ENCODE measurements around the gene TBC1D22A. TPM values are rescaled to one million over a fixed set of nuclear protein-coding genes. Genes with fewer than 3 reads are reported as not detected.

The TBC1D22A gene
- polyA plus RNA-seq, 1 experiment = 19.8 TPM

DNA sequence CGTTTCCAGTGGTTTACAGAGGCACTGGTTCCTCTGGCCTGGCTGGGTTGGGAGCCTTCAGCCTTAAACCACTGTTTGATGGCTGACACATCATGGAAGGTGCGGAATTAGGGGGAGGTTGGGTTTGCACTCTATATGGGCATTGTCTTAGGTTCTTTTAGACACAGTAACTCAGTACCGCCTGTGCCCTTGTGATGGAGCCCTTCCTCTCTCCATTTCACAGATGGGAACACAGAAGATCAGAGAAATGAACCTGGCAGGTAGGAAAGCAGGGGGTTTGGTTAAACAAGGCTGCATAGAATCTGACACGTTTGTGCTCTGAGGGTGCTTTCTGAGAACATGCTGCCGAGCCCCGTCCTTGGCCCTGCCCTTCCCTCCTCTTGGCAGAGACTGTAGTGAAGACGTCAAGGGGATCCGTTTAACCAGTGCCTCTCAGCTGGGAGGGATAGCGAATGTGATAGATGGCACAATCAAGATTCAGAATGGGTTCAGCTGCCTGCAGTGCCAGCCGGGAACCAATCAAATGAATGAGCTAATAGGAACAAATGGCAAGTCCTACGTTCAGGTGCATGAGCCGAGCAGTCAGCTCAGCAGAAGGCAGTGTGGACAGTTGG, 228.6 kb downstream of the TBC1D22A start:
- H3K4me3 ChIP-seq (ENCODE audit: low read depth, low read length) = no peak overlapping the region
- H3K27me3 ChIP-seq (ENCODE audit: control insufficient read depth, insufficient read depth, low read length) = no peaks in the 10 kb centered on the region
- DNase-seq (ENCODE audit: low read depth, low spot score) = no peak
- H3K9me3 ChIP-seq (ENCODE audit: control insufficient read depth, insufficient read depth, low read length) = no peaks in the 10 kb centered on the region; the same call in 1 of the 2 replicates
- ChIA-PET CTCF (no interaction called here), POLR2A (no interaction called here)
- H3K27ac ChIP-seq (ENCODE audit: low read depth, low read length) = no peak overlapping the region
- TF ChIP-seq, protein P1, sequence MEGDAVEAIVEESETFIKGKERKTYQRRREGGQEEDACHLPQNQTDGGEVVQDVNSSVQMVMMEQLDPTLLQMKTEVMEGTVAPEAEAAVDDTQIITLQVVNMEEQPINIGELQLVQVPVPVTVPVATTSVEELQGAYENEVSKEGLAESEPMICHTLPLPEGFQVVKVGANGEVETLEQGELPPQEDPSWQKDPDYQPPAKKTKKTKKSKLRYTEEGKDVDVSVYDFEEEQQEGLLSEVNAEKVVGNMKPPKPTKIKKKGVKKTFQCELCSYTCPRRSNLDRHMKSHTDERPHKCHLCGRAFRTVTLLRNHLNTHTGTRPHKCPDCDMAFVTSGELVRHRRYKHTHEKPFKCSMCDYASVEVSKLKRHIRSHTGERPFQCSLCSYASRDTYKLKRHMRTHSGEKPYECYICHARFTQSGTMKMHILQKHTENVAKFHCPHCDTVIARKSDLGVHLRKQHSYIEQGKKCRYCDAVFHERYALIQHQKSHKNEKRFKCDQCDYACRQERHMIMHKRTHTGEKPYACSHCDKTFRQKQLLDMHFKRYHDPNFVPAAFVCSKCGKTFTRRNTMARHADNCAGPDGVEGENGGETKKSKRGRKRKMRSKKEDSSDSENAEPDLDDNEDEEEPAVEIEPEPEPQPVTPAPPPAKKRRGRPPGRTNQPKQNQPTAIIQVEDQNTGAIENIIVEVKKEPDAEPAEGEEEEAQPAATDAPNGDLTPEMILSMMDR (IDR thresholded peaks at IDR 0.05; ENCODE audit: low read depth, low read length) = no peak

DNA sequence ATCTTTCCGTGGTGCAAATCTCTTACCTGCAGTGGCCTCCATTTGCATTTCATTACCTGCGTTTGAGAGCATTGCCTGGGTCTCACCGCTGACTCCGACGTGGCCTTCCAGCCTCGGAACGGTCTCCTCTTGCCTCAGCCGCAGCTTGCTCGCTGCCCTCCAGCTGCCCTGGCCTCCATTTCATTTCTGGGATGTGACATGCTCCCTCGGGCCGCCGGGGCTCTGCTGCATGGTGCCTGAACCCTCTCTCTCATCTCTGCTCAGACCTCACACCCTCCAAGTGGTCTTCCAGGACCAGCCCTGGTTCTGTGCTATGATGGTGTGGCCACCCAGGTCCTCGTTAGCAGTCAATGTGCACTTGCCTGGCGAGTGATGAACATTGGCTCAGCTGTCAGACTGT, 229.2 kb downstream of the TBC1D22A start:
- H3K27me3 ChIP-seq (ENCODE audit: control insufficient read depth, insufficient read depth, low read length) = no peaks in the 10 kb centered on the region
- no peaks in the 10 kb centered on the region; the same call in 1 of the 2 replicates for H3K9me3 ChIP-seq (ENCODE audit: control insufficient read depth, insufficient read depth, low read length)
- H3K4me3 ChIP-seq (ENCODE audit: low read depth, low read length) = no peak overlapping the region
- no peak for DNase-seq (ENCODE audit: low read depth, low spot score)
- no peak overlapping the region for H3K27ac ChIP-seq (ENCODE audit: low read depth, low read length)
- ChIA-PET CTCF (no interaction called here), POLR2A (no interaction called here)
- TF ChIP-seq, protein P1 (IDR thresholded peaks at IDR 0.05; ENCODE audit: low read depth, low read length) = no peak

DNA sequence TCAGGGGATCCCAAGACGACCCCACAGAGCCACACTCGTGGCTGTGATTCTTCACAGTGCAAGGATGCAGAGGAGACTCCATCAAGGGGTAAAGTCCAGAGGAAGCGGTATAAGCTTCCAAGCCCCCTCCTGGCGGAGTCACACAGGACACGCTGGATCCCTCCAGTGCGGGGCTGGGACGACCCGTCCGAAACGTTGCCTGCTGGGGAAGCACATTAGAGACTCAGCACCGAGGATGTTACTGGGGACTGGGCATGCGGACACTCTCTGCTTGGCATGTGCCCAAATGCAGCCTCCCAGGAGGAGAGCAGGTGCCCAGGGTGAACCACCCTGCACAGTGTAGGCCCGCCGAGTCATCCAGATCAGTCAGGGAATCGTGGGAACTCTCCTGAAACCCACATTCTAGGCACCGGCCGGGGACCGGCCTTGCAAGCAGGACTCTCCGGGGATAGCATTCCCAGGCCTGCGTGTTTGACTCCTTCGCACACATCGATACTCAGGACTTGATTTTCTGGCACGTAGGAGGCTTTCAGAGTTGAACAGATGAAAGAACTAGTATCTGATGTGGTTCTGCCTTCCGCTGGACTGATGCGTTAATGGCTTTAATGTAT, 229.8 kb downstream of the TBC1D22A start:
- TF ChIP-seq, protein P1 (IDR thresholded peaks at IDR 0.05; ENCODE audit: low read depth, low read length) = no peak
- H3K9me3 ChIP-seq (ENCODE audit: control insufficient read depth, insufficient read depth, low read length) = no peaks in the 10 kb centered on the region; the same call in 1 of the 2 replicates
- H3K4me3 ChIP-seq (ENCODE audit: low read depth, low read length) = no peak overlapping the region
- H3K27me3 ChIP-seq (ENCODE audit: control insufficient read depth, insufficient read depth, low read length) = no peaks in the 10 kb centered on the region
- no peak for DNase-seq (ENCODE audit: low read depth, low spot score)
- ChIA-PET CTCF (no interaction called here), POLR2A (no interaction called here)
- no peak overlapping the region for H3K27ac ChIP-seq (ENCODE audit: low read depth, low read length)

DNA sequence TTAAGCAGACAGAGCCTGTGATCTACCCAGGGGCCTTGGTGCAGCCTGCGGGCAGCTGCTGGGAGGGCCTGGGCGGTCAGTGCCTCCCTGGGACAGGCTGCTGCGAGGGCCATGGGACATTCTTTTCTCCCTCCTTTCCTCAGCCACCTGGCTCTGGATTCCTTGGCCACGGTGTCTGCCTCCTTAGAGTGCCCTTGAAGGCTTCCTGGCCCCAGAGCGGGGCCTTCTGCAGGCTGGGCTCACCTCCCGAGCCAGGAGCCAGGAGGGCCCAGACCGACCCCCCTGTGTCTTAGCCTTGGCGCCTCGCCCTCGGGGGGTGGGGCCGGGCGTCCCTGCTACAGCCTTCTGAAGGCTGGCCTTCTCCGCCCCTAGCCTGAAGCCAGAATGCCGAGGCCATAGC, 231.2 kb downstream of the TBC1D22A start:
- TF ChIP-seq, protein P1 (IDR thresholded peaks at IDR 0.05; ENCODE audit: low read depth, low read length) = no peak
- ChIA-PET POLR2A (no interaction called here), CTCF (no interaction called here)
- Histone ChIP-seq H3K4me3 (ENCODE audit: low read depth, low read length) (no peak overlapping the region), H3K27ac (ENCODE audit: low read depth, low read length) (no peak overlapping the region), H3K27me3 (ENCODE audit: control insufficient read depth, insufficient read depth, low read length) (no peaks in the 10 kb centered on the region), H3K9me3 (ENCODE audit: control insufficient read depth, insufficient read depth, low read length) (no peaks in the 10 kb centered on the region; the same call in 1 of the 2 replicates)
- DNase-seq (ENCODE audit: low read depth, low spot score) = no peak

DNA sequence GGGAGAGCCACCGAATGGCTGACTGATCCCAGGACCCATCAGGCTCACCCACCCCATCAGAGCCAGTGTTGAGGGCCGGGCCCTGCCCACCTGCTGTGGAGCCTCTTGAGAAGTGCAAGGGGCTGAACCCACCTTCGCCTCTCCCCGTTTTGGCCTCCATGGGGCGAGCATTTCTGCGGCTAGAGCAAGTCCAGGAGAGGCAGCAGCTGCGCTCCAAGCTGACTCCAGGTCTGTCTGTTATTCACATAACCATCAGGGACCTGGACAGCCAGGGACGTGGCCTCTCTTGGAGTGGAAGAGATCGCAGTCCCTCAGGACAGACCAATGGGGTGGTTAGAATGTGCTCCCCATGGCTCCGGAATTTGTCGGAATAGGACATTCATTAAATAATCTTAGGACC, 231.8 kb downstream of the TBC1D22A start:
- TF ChIP-seq, protein P1 (IDR thresholded peaks at IDR 0.05; ENCODE audit: low read depth, low read length) = no peak
- no peaks in the 10 kb centered on the region for H3K27me3 ChIP-seq (ENCODE audit: control insufficient read depth, insufficient read depth, low read length)
- CTCF ChIA-PET = no interaction called here
- no peak for DNase-seq (ENCODE audit: low read depth, low spot score)
- no peaks in the 10 kb centered on the region; the same call in 1 of the 2 replicates for H3K9me3 ChIP-seq (ENCODE audit: control insufficient read depth, insufficient read depth, low read length)
- H3K4me3 ChIP-seq (ENCODE audit: low read depth, low read length) = no peak overlapping the region
- H3K27ac ChIP-seq (ENCODE audit: low read depth, low read length) = no peak overlapping the region
- POLR2A ChIA-PET = no interaction called here

Data from AG04450 (cell line).